Activated CD8-positive, alpha-beta memory T cell treated with anti-CD3 and anti-CD28 coated beads, Interleukin-2, amount 10 ng/mL, durations not matched to agents 7 days and 5 days (primary cell): ENCODE results near the gene NR1H3. TPM values are rescaled to one million over a fixed set of nuclear protein-coding genes. Genes with fewer than 3 reads are reported as not detected.
"Not testable (repeated sequence)": the region's sequence is repeated elsewhere in the genome, so short reads cannot be mapped to it uniquely, and the experiment has no call there.

ENCODE experiments used
- ATAC-seq: fragments of 150-1000 bp; cut with Tn5 transposase; one replicate; pipeline ENCODE4 v1.10.0; 2021; ENCODE audit warnings: moderate library complexity
- CTCF ChIA-PET: fragments of 350-600 bp; sonication (Branson Sonifier 250); formaldehyde crosslinking; loops from one replicate; lab custom pipeline; 2021; ENCODE audit warnings: antibody characterized with exemption; lab: Charles Lee
- DNase-seq: peaks from one replicate; pipeline ENCODE4 v3.0.0-alpha.2; 2020
- H3K27ac Mint-ChIP-seq: one replicate; pipeline ENCODE4 v1.8.0; 2021; ENCODE audit warnings: mild to moderate bottlenecking, mixed read lengths
- H3K27me3 Mint-ChIP-seq: one replicate; pipeline ENCODE4 v1.8.0; 2021; ENCODE audit warnings: mixed read lengths
- H3K36me3 Mint-ChIP-seq: one replicate; pipeline ENCODE4 v1.8.0; 2021; ENCODE audit warnings: mild to moderate bottlenecking, mixed read lengths
- H3K4me1 Mint-ChIP-seq: one replicate; pipeline ENCODE4 v1.8.0; 2021; ENCODE audit warnings: mixed read lengths
- H3K4me3 Mint-ChIP-seq: one replicate; pipeline ENCODE4 v1.8.0; 2021; ENCODE audit warnings: mild to moderate bottlenecking, moderate library complexity, mixed read lengths
- H3K9me3 Mint-ChIP-seq: one replicate; pipeline ENCODE4 v1.8.0; 2022; ENCODE audit warnings: low read depth, mixed read lengths
- total RNA-seq, 2 experiments: library from RNA; stranded (reverse); gene quantifications; one replicate each; pipeline ENCODE4 v1.2.3, GENCODE V29; 2021

Gene NR1H3
- total RNA-seq, 2 experiments from 2014 or later = 7.5 to 10.2 TPM

GRCh38 chr11:47305734-47306483, 48.1 kb downstream of the NR1H3 start:
- ATAC-seq (no peak), DNase-seq (no peak)
- no peak overlapping the region for H3K27ac Mint-ChIP-seq
- H3K27me3 Mint-ChIP-seq = no peaks in the 10 kb centered on the region
- peaks cover 11% of the 10 kb centered on the region for H3K4me1 Mint-ChIP-seq
- H3K4me3 Mint-ChIP-seq = no peak overlapping the region
- H3K9me3 Mint-ChIP-seq = peaks cover 10% of the 10 kb centered on the region
- CTCF ChIA-PET = interaction anchor here (1.3 kb wide), 1 partner anchor 16 kb away, joined by 6 read pairs; no protein-coding TSS in a partner anchor
- H3K36me3 Mint-ChIP-seq = peaks cover 60% of the 10 kb centered on the region

- Mint-ChIP-seq H3K27ac (no peak overlapping the region), H3K36me3 (peaks cover 60% of the 10 kb centered on the region), H3K27me3 (no peaks in the 10 kb centered on the region), H3K4me3 (no peak overlapping the region), H3K4me1 (peaks cover 11% of the 10 kb centered on the region), H3K9me3 (peaks cover 10% of the 10 kb centered on the region)
- DNase-seq (no peak), ATAC-seq (no peak)
- CTCF ChIA-PET = interaction anchor here (1.3 kb wide), 1 partner anchor 15 kb away, joined by 6 read pairs; no protein-coding TSS in a partner anchor
Measured at GRCh38 chr11:47306484-47306844, 48.7 kb downstream of the NR1H3 start.

- peaks cover 1% of the 10 kb centered on the region for H3K4me1 Mint-ChIP-seq
- no peak for ATAC-seq
- H3K9me3 Mint-ChIP-seq = no peaks in the 10 kb centered on the region
- H3K36me3 Mint-ChIP-seq = peaks cover 54% of the 10 kb centered on the region
- no peak overlapping the region for H3K4me3 Mint-ChIP-seq
- CTCF ChIA-PET = no interaction called here
- no peak overlapping the region for H3K27ac Mint-ChIP-seq
- no peaks in the 10 kb centered on the region for H3K27me3 Mint-ChIP-seq
- no peak for DNase-seq
Measured at GRCh38 chr11:47308050-47308823, 50.4 kb downstream of the NR1H3 start.

- DNase-seq (no peak), ATAC-seq (no peak)
- no peak overlapping the region for H3K4me3 Mint-ChIP-seq
- no peaks in the 10 kb centered on the region for H3K27me3 Mint-ChIP-seq
- peaks cover 45% of the 10 kb centered on the region for H3K36me3 Mint-ChIP-seq
- H3K9me3 Mint-ChIP-seq = no peaks in the 10 kb centered on the region
- H3K4me1 Mint-ChIP-seq = peaks cover 4% of the 10 kb centered on the region
- no peak overlapping the region for H3K27ac Mint-ChIP-seq
- CTCF ChIA-PET = interaction anchor here (0.6 kb wide), 1 partner anchor 11 kb away, joined by 3 read pairs; no protein-coding TSS in a partner anchor
Measured at GRCh38 chr11:47314992-47315391, 57.2 kb downstream of the NR1H3 start.

GRCh38 chr11:47316501-47316900, 58.7 kb downstream of the NR1H3 start:
- H3K4me1 Mint-ChIP-seq, DNase-seq, H3K9me3 Mint-ChIP-seq, H3K27me3 Mint-ChIP-seq, CTCF ChIA-PET, ATAC-seq, H3K4me3 Mint-ChIP-seq, H3K27ac Mint-ChIP-seq: not testable (repeated sequence)
- peaks cover 41% of the 10 kb centered on the region for H3K36me3 Mint-ChIP-seq

GRCh38 chr11:47317064-47317828, 59.5 kb downstream of the NR1H3 start:
- no peaks in the 10 kb centered on the region for H3K27me3 Mint-ChIP-seq
- no peak overlapping the region for H3K4me3 Mint-ChIP-seq
- peak overlapping the region; percentile 3 for H3K27ac Mint-ChIP-seq
- peaks cover 4% of the 10 kb centered on the region for H3K4me1 Mint-ChIP-seq
- CTCF ChIA-PET = no interaction called here
- DNase-seq = no peak
- H3K36me3 Mint-ChIP-seq = peaks cover 37% of the 10 kb centered on the region
- ATAC-seq = no peak
- no peaks in the 10 kb centered on the region for H3K9me3 Mint-ChIP-seq

- Mint-ChIP-seq H3K4me1 (peaks cover 4% of the 10 kb centered on the region), H3K27me3 (no peaks in the 10 kb centered on the region), H3K4me3 (no peak overlapping the region), H3K36me3 (peaks cover 35% of the 10 kb centered on the region), H3K9me3 (no peaks in the 10 kb centered on the region), H3K27ac (no peak overlapping the region)
- ATAC-seq (no peak), DNase-seq (no peak)
- CTCF ChIA-PET = no interaction called here
Measured at GRCh38 chr11:47318166-47318565, 60.4 kb downstream of the NR1H3 start.

Other genes starting within 250 kb of the NR1H3 start
- 100 to 1,000 TPM; 103 TPM for gene ARFGAP2, start 81.1 kb upstream of the NR1H3 start, total RNA-seq
- gene PACSIN3, start 71.6 kb upstream of the NR1H3 start, total RNA-seq = 1 to 10 TPM in 1 of 2 experiments, under 1 TPM in 1; 0.64 to 2.2 TPM
- 100 to 1,000 TPM; 155 to 216 TPM for gene DDB2, start 43.0 kb upstream of the NR1H3 start, total RNA-seq
- 10 to 100 TPM; 26.0 to 29.7 TPM for gene ACP2, start 9.2 kb upstream of the NR1H3 start, total RNA-seq
- 10 to 100 TPM; 88.5 to 91.2 TPM for gene MADD, start 12.1 kb downstream of the NR1H3 start, total RNA-seq
- not detected for gene MYBPC3, start 94.7 kb downstream of the NR1H3 start, total RNA-seq
- not detected for gene SPI1, start 120.6 kb downstream of the NR1H3 start, total RNA-seq
- gene SLC39A13, start 150.6 kb downstream of the NR1H3 start, total RNA-seq = 10 to 100 TPM; 18.2 to 22.1 TPM
- gene PSMC3, start 168.4 kb downstream of the NR1H3 start, total RNA-seq = 100 to 1,000 TPM; 150 to 164 TPM
- gene RAPSN, start 191.1 kb downstream of the NR1H3 start, total RNA-seq = under 1 TPM; 0.16 to 0.79 TPM